Activated T-helper 1 cell treated with Interleukin-2 at 50 U/mL for 16 hours (primary cell): ENCODE data around the gene MYCBPAP.

Experiments
- DNase-seq: peaks from one replicate; pipeline ENCODE4 v3.0.0-alpha.2; 2020; ENCODE audit warnings: low read depth

The MYCBPAP gene

DNA sequence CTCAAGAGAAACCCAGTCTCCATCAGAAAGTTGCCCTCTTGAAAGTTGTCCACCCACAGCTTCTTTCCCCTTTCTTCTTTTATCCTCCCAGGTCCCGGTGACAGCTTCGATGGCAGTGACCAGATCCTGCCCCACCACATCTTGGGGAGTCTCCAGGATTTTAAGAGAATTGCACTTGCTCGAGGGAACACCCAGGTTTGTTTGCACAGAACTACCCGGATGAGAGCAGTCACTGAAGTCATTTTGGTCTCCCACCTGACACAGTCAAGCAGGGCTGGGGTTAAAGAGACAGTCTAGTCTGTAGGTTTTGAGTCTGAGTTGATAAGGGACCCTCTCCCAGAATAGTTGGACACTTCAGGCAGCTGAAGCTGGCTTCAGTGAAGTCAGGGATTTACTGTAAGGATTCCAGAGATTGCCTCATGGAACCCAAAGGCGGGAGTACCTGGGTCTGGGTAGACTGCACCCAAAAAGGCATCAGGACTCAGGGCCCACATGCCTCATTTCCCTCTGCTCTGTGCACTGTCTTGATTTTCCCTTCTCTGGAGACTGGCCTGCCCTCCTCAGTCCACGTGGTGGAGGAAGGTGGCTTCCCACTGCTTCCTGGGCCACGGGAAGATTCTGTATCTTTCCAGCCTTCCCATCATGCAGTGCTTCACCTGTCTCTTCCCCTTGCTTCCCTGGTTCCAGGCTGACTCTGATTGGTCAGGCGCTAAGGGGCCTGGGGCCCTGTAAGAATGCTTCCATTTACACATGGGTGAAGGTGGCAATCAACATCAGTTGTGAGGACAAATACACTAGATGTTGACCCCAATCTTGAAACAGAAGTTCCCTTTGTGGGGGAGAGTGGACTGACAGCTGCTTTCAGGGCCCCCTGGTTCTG, 9.5 kb downstream of the MYCBPAP start:
- no peak for DNase-seq

DNA sequence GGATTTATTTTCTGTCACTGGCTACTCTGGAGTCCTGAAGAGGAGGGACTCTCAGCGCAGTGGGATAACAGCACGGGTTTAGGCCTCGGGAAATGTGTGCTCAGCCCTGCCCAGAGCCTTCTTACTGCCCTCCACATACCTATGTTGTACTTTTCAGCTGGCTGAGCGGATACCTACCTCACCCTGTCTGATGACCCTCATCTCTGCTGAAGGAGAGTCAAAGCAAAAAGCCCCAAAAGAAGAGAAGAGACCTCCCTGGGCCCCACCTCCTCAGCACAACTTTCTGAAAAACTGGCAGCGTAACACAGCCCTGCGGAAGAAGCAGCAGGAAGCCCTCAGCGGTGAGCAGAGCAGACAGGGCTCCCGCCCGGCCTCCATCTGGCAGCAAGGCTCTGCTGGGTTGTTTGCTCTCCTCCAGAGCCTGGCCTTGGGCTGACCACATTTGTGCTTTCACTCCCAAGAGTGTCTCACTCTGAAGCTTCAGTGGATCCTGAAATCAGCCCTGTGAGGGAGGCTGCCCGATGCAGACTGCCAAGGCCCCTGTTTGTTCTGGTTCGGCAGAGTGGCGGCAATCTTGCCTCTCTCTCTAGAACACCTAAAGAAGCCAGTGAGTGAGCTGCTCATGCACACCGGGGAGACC, 10.3 kb downstream of the MYCBPAP start:
- no peak for DNase-seq

DNA sequence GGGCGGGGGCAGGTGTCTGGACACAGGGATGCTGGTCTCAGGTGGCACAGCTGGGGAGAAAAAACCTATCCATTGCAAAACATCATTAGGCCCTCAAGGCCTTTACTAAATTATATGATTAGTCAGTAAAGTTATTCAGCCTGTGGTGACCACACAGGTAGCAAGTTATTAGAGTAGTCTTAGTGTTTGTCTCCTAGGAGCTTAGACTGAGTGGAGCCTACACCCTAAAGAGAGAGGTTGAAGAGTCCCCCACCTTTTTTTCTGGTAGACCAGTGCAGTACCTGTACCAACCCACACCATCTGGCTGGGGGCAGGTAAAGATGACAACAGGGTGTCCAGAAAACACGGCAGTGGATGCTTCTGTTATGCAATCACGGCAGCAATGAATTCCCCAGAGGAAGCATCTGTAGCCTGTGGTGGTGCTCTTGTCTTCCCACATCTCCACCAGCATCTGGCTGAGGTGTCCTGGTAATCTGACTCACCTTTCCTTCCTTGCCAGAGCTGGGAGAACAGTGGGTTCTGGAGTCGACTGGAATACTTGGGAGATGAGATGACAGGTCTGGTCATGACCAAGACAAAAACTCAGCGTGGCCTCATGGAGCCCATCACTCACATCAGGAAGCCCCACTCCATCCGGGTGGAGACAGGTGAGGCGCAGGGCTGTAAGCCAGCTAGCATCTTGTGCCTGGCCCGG, 11.0 kb downstream of the MYCBPAP start:
- DNase-seq = no peak

DNA sequence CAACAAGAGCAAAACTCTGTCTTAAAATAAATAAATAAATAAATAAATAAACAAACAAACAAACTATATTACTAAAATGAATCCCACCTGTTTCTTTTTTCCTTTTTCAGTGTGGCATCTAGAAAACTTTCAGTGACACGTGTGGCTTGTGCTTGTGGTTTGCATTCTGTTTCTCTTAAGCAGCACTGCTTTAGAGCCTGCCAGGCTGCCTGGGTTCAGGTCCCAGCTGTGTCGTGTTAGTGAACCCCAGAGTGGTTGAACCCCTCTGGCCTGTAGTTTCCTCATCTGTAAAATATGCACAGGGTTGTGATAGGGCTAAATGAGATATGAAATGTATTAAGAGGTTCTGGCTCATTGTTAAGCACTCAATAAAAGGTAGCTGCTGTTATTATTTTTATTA, 12.2 kb downstream of the MYCBPAP start:
- no peak for DNase-seq

DNA sequence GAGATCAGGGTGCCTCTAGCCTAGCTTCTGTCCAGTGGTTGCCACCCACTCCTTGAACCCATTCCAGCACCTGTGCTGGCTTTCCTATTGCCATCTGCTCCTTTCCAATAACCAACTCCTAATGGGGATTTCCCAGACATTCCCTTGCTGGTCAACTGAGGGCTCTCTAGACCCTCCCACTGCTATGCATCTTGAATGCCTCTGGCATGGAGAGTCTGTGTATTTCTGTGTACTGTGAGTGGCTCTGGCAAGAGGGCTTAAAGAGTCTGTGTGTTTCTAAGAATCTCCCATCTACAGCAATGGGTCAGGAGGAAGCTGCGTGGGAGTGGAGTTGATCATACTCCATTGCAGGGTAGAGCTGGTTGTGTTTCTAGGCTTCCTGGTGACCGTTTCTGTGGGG, 13.3 kb downstream of the MYCBPAP start:
- DNase-seq = no peak

DNA sequence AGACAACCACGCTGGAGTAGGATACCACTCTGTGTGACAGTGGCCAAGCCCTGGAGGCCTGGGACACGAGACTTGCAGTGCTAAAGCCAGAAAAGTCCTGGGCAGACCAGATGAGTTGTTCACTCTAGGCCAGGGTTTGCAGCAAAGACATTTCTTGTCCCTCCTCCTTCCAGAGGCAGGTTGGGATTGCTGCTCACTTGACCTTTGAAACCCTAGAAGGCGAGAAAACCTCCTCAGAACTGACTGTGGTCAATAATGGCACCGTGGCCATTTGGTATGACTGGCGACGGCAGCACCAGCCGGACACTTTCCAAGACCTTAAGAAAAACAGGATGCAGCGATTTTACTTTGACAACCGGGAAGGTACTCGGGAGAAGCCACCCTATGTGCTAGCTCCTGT, 14.5 kb downstream of the MYCBPAP start:
- no peak for DNase-seq

DNA sequence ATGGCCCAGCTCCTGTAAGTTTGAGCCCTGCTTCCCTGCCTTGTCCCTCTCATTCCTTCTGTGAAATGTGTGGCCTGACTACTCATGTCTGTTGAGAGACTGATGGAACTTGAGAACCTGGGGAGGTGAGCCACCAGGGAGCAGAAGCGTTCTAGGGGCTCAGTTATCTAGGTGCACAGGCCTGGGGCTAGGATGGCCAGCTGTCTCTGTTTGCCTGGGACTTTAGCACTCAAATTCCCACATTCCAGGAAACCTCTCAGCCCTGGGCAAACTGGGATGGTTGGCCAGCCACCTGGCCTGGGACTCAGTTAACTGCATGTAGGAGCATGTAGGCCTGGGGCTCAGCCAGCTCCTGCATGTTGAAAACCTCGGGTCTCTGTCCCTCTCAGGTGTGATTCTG, 15.0 kb downstream of the MYCBPAP start:
- no peak for DNase-seq

DNA sequence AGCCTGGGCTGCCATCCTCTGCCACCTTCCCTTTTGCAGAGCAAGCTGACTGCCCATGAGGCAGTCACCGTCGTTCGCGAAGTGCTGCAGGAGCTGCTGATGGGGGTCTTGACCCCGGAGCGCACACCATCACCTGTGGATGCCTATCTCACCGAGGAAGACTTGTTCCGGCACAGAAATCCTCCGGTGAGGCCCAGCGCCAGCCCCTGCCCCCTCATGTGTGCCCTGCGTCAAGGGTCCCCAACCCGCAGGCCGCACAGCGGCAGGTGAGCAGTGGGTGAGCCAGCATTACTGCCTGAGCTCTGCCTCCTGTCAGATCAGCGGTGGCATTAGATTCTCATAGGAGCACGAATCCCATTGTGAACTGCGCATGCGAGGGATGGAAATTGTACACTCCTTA, 16.6 kb downstream of the MYCBPAP start:
- no peak for DNase-seq

DNA sequence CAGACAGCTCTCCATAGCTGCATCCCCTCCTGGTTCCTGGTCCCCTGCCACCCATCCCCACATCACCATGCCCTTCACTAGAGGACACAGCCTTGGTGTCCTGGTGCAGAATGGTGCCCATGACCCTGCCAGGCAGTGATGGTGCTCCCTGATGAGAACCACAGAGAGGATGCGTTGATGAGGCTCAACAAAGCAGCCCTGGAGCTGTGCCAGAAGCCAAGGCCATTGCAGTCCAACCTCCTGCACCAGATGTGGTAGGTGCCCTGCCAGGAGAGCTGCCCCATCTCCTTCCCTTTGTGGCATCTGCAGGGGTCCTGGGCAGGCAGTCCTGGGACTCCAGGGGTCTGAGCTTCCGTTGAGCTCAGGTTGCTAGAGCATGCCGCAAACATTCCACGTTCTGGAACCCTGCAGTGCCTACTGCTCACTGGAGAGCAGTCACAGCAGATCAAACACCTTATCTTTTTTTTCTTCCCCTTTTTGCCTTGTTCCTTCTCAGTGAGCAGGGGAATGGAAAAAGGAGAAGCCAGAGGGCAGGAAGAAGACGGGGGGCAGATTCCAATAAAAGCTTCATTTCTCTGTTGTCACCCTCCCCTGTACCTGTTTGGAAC, 19.0 kb downstream of the MYCBPAP start:
- no peak for DNase-seq

DNA sequence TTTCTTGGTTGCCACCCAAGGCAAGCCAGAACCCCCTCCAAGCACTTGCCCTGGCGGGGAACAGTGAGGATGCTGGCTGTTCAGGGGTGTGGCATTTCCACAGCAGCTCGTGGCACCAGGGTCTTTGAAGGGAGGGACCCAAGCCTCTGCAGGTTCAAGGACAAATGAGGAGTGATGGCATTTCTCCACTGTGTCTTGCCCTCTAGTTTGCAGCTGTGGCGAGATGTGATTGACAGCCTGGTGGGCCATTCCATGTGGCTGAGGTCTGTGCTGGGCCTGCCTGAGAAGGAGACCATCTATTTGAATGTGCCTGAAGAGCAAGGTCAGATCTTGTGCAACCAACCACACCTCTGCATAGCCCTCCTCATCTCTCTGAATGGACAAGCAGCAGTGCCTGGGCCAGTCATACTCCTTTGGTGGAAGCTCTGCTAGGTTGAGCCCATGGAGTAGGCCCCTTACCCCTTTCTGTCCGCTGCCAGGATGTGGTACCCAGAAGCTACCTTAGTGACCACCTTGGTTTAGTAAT, 19.8 kb downstream of the MYCBPAP start:
- no peak for DNase-seq

DNA sequence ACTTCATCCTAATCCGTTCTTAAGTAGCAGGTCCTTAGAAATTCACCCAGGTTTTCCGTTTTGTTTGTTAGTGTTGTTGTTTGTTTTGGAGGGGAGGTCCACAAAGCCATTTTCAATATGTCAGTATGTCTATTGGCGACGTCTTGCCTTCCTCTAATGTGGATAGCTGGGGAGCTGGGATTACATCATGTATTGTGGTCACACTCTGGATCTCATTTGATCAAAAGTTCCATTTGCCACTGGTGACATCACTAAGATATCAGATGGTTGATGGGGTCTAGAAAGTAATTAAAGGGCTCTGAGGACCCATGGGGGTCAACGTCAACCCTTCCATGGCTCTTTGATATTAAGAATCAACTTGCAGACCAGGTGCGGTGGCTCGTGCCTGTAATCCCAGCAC, 21.6 kb downstream of the MYCBPAP start:
- DNase-seq = no peak

DNA sequence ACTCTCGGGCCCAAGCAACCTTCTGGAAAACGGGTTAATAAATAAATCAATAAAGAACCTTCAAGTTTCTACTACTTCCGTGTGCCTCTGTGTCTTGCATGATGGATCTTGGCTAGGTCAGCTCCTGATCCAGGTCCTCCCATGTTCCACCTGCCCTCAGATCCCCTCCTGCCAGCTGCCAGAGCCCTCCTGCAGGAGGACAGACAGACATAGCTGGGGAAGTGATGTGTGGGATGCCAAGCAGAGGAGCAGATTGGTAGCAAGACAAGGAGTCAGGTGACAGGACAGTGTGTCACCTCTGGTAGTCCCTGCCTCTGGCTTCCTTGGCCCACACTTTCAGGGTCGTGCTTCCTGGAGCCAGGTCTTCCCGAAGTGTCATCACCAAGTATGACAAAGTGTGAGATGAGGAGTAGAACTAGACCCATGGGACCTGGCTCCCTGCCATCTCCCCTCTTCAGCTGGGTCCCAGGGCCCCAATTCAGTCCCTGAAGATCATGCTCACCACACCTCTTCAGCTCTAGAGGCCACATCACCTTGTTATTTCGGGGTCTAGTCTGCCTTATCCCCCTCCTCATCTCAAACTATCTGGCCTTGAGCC, 23.3 kb downstream of the MYCBPAP start:
- no peak for DNase-seq

DNA sequence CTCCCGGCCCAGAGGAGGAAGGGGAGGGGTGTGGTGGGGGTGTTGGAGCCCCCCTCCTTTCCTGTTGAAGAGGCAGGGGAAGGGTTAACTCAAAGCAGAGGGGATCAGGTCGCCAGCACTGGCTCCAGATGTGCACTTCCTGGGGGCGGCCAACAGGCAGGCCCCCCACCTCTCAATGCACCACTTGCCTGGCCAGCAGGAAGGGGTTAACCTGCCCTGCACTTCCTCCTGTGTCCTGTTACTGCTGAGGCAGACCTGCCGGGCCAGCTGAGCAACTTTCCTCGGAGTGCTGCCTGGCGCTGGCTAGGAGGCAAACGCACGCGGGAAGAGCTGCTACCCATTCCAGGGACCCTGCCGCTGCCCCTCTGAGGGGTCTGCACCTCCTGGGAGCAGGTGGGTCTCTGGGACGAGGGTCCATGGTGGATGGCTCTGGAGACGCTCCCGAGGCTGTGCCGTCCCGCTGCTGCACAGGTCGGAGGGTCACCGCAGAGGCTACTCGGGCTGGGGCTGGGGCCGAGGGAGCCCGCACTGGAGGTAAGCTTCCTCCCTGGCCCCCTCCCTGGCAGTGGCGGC, 24.3 kb downstream of the MYCBPAP start, which contains the start of gene EPN3:
Gene EPN3, plus strand, starts transcription at position 284 of the 573 bp plus-strand sequence. CDS start 3,822 bp downstream, outside the sequence.
- no peak for DNase-seq

DNA sequence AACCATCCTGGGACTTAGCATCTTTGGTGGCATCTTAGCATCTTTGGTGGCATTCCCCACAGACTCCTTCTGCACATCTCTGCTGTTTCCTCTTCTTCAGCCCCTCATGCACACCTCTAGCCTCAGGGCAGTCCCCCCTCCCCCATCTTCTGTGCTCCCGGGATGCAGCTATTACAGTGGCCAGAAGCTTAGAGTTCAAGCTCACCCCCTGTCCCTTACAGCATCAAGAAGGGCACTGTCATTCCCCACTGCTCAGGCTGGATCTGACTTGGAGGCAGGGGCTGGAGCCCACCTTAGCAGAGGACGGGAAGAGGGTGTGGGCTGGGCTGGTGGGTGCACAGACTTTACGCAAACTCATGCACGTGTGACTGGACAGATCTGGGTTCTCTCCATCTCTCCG, 24.9 kb downstream of the MYCBPAP start:
- DNase-seq = no peak

DNA sequence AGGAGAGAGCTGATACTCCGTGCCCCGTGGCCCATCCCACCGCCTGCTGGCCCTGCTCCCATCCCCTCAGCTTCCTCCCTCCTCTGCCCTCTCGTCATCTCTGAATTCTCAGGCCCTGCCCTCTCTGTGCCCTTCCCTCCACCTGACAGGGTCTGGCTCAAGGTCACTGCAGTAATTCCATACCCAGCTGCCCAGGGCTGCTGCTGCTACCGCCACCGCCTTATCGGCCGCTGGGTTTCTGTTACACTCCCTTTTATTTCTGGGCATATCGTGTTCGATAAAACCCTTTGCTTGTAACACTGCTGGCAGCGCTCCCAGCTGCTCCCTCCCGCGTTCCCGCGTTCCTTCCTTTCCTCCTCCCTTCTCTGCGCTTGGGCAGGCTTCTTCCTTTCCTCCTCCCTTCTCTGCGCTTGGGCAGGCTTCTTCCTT, 25.5 kb downstream of the MYCBPAP start:
- DNase-seq = no peak

DNA sequence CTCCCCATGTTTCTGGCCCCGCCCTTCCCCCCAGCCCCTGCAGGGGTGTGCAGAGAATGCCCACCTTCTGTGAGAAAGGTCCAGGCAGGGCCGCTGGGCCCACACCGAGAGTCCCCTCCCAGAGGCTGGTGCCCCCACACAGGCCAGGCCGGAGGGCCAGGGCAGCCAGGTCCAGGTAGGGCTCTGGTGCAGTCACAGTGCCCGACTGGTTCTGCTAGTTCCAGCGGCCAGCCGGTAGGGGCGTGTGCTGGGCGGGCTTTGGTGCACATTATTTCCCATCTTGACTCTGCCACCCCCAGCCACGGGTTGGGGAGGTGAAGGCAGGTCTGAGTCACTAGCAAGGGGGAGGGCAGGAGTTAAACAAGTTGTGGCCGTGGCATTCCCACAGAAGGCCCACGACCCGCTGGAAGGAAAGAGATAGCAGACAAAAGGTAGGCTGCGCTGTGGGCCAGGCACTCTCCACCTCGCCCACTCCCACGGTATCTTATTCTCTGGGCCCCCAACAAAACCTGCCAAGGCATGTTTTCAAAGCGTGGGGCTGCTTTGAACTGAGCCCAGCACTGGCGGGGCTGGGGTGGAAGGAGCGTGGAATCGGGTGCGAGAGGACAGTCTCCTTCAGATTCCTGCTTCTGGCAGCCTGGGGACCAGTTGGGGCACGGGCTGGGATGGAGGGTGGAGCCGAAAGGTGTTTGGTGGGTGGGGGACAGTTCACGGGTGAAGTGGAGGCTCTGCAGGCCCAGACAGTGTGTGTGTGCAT, 26.2 kb downstream of the MYCBPAP start:
- DNase-seq = no peak

DNA sequence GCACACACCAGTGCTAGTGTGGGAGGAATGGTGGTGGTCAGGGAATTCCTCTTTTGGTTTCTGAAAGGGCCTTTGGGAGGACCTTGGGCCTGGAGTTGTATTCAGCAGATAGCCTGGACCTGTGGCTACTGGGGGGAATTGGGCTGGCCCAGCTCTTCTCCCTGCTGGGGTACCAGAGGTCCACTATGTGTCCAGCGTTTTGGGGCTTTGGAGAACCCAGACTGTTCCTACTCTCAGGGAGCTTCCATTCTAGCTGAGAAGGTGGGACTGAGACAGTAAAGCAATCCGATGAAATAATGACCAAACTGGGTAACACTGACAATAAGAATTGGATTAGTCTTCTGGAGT, 26.7 kb downstream of the MYCBPAP start:
- no peak for DNase-seq

DNA sequence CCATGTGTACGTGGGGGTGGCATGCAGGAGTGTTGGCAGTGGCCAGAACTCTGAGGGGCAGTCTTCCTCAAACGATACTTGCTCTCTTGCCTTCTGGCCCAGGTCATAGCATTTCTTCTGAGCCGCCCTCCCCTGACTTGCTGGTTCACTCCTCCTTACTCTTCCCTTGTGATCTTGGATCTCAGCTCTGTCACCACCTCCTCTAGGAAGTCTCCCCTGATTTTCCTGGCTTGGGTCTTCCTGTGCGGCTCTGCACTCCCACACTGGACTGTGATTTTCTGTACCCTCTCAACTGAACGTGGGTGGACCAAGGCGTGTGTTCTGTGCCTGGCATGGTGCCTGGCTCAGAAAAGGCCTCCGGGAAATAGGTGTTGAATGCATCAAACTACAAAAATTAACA, 27.2 kb downstream of the MYCBPAP start:
- no peak for DNase-seq

DNA sequence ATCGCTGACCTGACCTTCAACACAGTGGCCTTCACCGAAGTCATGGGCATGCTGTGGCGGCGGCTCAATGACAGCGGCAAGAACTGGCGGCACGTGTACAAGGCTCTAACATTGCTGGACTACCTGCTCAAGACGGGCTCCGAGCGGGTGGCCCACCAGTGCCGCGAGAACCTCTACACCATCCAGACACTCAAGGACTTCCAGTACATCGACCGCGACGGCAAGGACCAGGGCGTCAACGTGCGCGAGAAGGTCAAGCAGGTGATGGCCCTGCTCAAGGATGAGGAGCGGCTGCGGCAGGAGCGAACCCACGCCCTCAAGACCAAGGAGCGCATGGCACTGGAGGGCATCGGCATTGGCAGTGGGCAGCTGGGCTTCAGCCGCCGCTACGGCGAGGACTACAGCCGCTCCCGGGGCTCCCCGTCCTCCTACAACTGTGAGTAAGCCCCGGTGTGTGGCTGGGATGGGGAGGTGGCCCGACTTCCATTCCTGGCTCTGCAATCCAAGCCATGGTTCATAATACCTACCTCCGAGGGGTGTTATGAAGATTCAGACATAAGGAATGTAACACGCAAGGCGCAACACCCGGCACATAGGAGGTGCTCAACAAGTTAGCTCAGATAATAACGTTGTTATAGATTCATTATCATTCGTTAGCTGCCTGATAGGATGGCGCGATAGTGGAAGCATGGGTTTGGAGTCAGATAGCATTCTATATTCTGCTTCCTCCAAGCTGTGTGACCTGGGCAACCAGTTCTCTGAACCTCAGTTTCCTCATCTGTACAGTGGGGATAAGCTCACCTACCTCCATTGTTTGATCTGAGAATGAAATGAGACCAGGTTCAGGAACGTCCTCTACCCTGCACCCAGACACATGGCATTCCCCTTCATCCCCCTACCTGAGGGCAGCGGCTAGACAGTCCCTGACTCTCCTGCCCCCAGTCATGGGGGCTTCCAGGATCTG, 28.7 kb downstream of the MYCBPAP start:
- no peak for DNase-seq
